GM10248 (cell line): Measurements from ENCODE around the gene ARID3A.

Experiments
- CTCF ChIA-PET: fragments of 300-600 bp; sonication (Branson Sonifier 250); formaldehyde crosslinking; extraction: SDS; loops from one replicate; lab custom pipeline; 2021; ENCODE audit warnings: antibody characterized with exemption; lab: Yijun Ruan, JAX
- POLR2A ChIA-PET: fragments of 350-650 bp; sonication (Branson Sonifier 250); formaldehyde crosslinking; extraction: SDS; loops from one replicate; lab custom pipeline; 2020; ENCODE audit warnings: antibody characterized with exemption; lab: Yijun Ruan, JAX
- DNase-seq: peaks from one replicate; pipeline ENCODE4 v3.0.0; 2012; ENCODE audit errors: extremely low spot score
- CTCF ChIP-seq: IDR thresholded peaks from 2 replicates; pipeline ENCODE4 v1.5.1; 2012; ENCODE audit warnings: mild to moderate bottlenecking, low read depth; ENCODE audit errors: extremely low read depth, missing control alignments, control extremely low read depth

The ARID3A gene

GRCh38 chr19:1016647-1017114 is 90.8 kb downstream of the ARID3A start:
- no peak for DNase-seq
- TF ChIP-seq CTCF: no peak
- ChIA-PET POLR2A (no interaction called here), CTCF (interaction anchor here (1.0 kb wide), 1 partner anchor 33 kb away, joined by 3 read pairs; the partner anchor contains the start of gene WDR18)

GRCh38 chr19:1017115-1017905 is 91.5 kb downstream of the ARID3A start:
- POLR2A ChIA-PET: interaction anchor here (0.6 kb wide), 1 partner anchor 15 kb away, joined by 4 read pairs; no protein-coding TSS in a partner anchor

GRCh38 chr19:1017906-1018305 is 92.1 kb downstream of the ARID3A start:
- TF ChIP-seq CTCF: no peak
- ChIA-PET CTCF (no interaction called here), POLR2A (no interaction called here)
- no peak for DNase-seq

More at GRCh38 chr19:1017115-1017905, 91.5 kb downstream of the ARID3A start:
- DNase-seq: no peak
- TF ChIP-seq CTCF: no peak
- CTCF ChIA-PET: interaction anchor here (1.0 kb wide), 1 partner anchor 34 kb away, joined by 3 read pairs; the partner anchor contains the start of gene WDR18

- DNase-seq: no peak
- ChIA-PET POLR2A (no interaction called here), CTCF (interaction anchor here (1.8 to 2.4 kb wide), 2 partner anchors 13 to 225 kb away, joined by 5 to 7 read pairs; no protein-coding TSS in a partner anchor)
- no peak for TF ChIP-seq CTCF
Observed at GRCh38 chr19:1018393-1018792, 92.6 kb downstream of the ARID3A start.

- ChIA-PET CTCF (interaction anchor here (0.9 to 2.4 kb wide), 3 partner anchors 13 to 225 kb away, joined by 4 to 7 read pairs (median 5); no protein-coding TSS in a partner anchor), POLR2A (interaction anchor here (0.6 to 1.0 kb wide), 3 partner anchors 9 to 125 kb away, joined by 3 to 4 read pairs (median 4); no protein-coding TSS in a partner anchor)
- TF ChIP-seq CTCF: no peak
- DNase-seq: no peak
Observed at GRCh38 chr19:1018932-1019615, 93.2 kb downstream of the ARID3A start.

GRCh38 chr19:1019616-1019961 is 93.8 kb downstream of the ARID3A start:
- POLR2A ChIA-PET: interaction anchor here (0.6 to 1.0 kb wide), 3 partner anchors 9 to 126 kb away, joined by 3 to 4 read pairs (median 4); no protein-coding TSS in a partner anchor
- no peak for DNase-seq
- CTCF ChIA-PET: interaction anchor here (0.9 to 2.4 kb wide), 3 partner anchors 14 to 224 kb away, joined by 4 to 7 read pairs (median 5); no protein-coding TSS in a partner anchor
- TF ChIP-seq CTCF: no peak
